GM12875 (cell line): ENCODE results near the gene TMEM131L.
"Not testable (repeated sequence)": the region's sequence is repeated elsewhere in the genome, so short reads cannot be mapped to it uniquely, and the experiment has no call there.

Source experiments
- H3K4me3 ChIP-seq: one replicate; pipeline ENCODE4 v1.5.1; 2011; ENCODE audit warnings: low read depth, low read length, control low read depth
- TF ChIP-seq, protein P1 (sequence below): IDR thresholded peaks from 2 replicates; pipeline ENCODE4 v1.5.1; 2011; ENCODE audit warnings: low read depth, mild to moderate bottlenecking, control low read depth, inconsistent platforms, low read length, moderate library complexity, borderline replicate concordance; ENCODE audit not compliant: insufficient read depth

Gene TMEM131L

DNA sequence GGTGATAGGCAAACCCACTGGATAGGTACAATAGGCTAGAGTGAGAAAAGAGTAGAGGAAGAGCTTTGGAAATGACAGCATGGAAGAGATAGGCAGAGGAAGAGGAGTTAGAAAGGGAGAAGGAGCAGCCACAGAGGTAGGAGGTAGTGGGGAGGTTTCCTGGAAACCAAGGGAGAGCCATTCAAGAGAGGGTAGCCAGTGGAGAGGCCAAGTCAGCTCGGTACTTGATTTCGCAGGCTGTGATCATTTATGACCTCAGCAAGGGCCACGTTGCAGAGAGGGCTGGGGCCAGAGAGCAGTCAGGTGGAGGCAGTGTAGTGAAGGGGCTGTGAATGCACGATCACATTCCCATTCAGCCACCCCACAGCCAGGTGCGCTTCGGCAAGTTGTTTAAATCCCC lies 76.0 kb downstream of the TMEM131L start:
- no peak overlapping the region for H3K4me3 ChIP-seq
- TF ChIP-seq, protein P1, sequence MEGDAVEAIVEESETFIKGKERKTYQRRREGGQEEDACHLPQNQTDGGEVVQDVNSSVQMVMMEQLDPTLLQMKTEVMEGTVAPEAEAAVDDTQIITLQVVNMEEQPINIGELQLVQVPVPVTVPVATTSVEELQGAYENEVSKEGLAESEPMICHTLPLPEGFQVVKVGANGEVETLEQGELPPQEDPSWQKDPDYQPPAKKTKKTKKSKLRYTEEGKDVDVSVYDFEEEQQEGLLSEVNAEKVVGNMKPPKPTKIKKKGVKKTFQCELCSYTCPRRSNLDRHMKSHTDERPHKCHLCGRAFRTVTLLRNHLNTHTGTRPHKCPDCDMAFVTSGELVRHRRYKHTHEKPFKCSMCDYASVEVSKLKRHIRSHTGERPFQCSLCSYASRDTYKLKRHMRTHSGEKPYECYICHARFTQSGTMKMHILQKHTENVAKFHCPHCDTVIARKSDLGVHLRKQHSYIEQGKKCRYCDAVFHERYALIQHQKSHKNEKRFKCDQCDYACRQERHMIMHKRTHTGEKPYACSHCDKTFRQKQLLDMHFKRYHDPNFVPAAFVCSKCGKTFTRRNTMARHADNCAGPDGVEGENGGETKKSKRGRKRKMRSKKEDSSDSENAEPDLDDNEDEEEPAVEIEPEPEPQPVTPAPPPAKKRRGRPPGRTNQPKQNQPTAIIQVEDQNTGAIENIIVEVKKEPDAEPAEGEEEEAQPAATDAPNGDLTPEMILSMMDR = no peak

DNA sequence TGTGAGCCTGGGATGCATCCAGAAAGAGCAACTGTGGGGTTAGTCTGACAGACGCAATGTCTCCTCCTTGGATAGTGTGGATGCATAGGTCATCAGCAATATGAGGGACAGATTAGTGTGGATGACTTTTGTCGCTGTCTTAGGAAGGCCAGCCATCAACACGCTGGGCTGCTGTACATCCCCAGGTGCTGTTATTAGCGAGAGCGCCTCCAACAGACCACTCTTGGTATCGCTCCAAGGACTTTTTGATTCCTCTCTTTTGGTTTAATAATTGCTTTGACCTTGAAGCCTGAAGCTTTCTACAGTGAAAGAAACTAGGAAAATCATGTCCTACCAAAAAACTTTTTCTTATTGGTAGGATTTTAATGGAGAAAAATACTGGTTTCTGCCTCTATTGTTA lies 76.7 kb downstream of the TMEM131L start:
- TF ChIP-seq, protein P1 = peak; percentile 30; the same call in 1 of the 2 replicates

DNA sequence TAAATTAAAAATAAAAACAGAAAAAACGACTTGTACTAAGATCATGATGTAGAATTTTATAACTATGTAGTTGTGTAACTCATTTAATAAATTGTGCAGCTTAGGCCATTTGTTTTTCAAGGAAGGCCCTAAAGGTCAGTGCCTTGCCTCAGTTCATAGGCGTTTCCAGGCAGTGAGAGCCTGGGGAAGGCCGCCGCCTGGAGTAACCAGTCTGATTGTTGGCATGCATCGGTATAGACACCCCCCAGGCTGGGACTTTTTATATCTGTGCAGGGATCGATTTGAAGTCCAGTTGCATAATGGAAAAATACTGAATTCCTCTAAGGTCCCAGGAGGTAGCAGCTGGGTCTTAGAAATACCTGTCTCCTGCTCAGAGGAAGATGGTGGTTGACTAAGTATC lies 77.2 kb downstream of the TMEM131L start:
- H3K4me3 ChIP-seq = no peak overlapping the region
- TF ChIP-seq, protein P1 = no peak

More for the DNA sequence above, 76.7 kb downstream of the TMEM131L start:
- no peak overlapping the region for H3K4me3 ChIP-seq

DNA sequence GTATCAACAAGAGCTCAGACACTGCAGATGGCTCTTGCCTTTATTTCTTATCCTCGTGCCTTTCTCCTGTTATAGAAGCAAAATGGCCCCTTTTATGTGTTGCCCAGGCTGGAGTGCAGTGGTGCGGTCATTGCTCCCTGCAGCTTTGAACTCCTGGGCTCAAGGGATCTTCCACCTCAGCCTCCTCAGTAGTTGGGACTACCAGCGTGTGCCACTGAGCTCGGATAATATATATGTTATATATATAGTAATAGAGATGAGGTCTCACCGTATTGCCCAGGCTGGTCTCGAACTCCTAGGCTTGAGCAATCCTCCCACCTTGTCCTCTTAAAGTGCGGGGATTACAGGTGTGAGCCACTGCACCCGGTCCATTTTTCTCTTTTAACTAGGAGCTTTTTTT lies 79.7 kb downstream of the TMEM131L start:
- no peak overlapping the region for H3K4me3 ChIP-seq
- TF ChIP-seq, protein P1 = no peak

DNA sequence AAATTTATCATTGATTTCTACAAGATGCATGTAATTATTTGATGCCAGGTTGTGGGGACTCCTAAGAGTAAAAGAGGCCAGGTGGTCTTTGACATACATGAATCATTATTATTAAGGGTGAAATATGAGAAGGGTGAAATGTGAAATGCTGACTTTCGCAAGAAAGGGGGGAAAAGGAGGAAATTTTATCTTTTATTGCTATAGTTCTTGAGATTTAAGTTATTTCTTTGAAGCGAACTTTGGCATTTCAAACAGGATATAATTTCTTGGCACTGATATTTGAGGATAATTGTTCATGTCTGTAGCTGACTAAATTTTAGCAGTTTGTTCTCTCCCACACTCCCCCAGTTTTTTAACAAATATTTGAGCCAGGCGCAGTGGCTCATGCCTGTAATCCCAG lies 80.1 kb downstream of the TMEM131L start:
- no peak overlapping the region for H3K4me3 ChIP-seq
- TF ChIP-seq, protein P1 = no peak

DNA sequence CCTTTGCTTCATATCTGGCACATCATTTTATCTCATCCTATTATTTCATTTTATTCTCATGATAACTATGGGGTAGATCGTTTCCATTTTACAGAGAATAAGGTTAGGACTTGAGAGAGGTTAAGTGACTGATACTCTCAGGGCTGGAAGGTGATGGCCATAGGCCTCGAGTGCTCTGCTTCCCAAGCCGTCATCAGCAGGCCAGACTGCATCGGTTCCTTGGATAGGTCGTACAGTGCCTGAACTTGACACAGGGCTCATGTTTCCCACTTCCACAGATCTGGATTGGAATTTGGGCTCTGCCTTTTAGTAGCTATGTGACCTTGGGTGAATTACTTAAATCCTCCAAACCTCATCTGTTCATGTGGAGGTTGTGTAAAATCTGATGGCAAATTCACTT lies 81.4 kb downstream of the TMEM131L start:
- no peak overlapping the region for H3K4me3 ChIP-seq
- TF ChIP-seq, protein P1 = no peak

DNA sequence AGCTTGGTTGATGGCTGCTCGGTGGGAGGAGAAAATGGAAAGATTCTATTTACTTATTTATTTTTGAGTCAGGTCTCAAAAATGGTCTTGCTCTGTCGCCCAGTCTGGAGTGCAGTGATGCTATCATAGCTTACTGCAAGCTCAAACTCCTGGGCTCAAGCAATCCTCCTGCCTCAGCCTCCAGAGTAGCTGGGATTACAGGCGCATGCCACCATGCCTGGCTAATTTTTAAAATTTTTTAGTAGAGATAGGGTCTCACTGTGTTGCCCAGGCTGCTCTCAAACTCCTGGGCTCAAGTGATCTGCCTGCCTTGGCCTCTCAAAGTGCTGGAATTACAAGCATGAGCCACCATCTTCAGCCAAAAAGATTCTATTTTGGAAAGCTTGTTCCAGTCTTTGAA lies 82.7 kb downstream of the TMEM131L start:
- not testable (repeated sequence) for H3K4me3 ChIP-seq

DNA sequence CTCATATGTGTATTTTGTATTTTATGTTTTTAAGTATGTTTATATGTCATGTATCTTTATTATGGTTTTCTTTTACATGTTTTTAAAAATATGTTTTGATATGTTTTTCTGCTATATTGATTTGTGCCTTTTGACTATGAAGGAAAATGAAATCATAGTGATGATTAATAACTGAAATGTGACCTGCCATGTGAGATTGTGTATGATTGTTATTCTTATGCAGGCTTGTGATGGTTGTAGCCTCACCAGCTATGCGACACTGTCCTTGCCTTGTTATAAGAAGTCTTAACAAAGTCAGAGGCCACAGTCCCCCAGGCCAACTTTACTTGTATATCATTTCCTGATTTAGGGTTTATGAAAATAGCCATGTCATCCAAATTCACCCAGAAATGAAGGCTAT lies 83.2 kb downstream of the TMEM131L start:
- TF ChIP-seq, protein P1 = no peak
- H3K4me3 ChIP-seq = no peak overlapping the region
